Measurements from ENCODE around the gene CBLC. TPM values are rescaled to one million over a fixed set of nuclear protein-coding genes. Genes with fewer than 3 reads are reported as not detected.

CBLC gene
- total RNA-seq, 1 donor from 2014 or later = 2.8 TPM

Small RNA genes lying within 50 kb of the gene (small RNA-seq; reads per million reads assigned to genes)
- gene RF00156 (ENCODE audit: low replicate concordance) = not detected

Other genes starting within 250 kb of the CBLC start
- gene CEACAM20, start 248.2 kb upstream of the CBLC start, total RNA-seq = not detected
- gene IGSF23, start 164.3 kb upstream of the CBLC start, total RNA-seq = not detected
- gene PVR, start 134.0 kb upstream of the CBLC start, total RNA-seq = 69.0 TPM
- gene CEACAM19, start 106.4 kb upstream of the CBLC start, total RNA-seq = 2.5 TPM
- not detected for gene CEACAM16, start 78.7 kb upstream of the CBLC start, total RNA-seq
- gene BCL3, start 29.2 kb upstream of the CBLC start, total RNA-seq = 8.4 TPM
- gene BCAM, start 31.2 kb downstream of the CBLC start, total RNA-seq = 188 TPM
- 42.0 TPM for gene NECTIN2, start 68.4 kb downstream of the CBLC start, total RNA-seq
- gene TOMM40, start 113.4 kb downstream of the CBLC start, total RNA-seq = 44.1 TPM
- 59.9 TPM for gene APOE, start 127.9 kb downstream of the CBLC start, total RNA-seq
- gene APOC1, start 136.7 kb downstream of the CBLC start, total RNA-seq = 11.6 TPM
- not detected for gene APOC4, start 164.3 kb downstream of the CBLC start, total RNA-seq
- gene APOC2, start 168.2 kb downstream of the CBLC start, total RNA-seq = not detected
- gene CLPTM1, start 177.5 kb downstream of the CBLC start, total RNA-seq = 38.3 TPM
- 9.5 TPM for gene RELB, start 223.6 kb downstream of the CBLC start, total RNA-seq

Data from tongue (tissue), 2 donors.